Stimulated activated CD4-positive, alpha-beta T cell treated with anti-CD3 and anti-CD28 coated beads, Interleukin-2, amount 100 ng/mL, for 48 hours (primary cell): ENCODE measurements around the gene PNCK.
A peak's percentile ranks its signal among the peaks of the same experiment; 100 is the strongest.

Source experiments
- DNase-seq, 2 donors: peaks; one replicate each; pipeline ENCODE4 v3.0.0-alpha.2; 2020

Gene PNCK

GRCh38 chrX:153657161-153657560, 16.5 kb downstream of the PNCK start:
- no peak for DNase-seq

GRCh38 chrX:153653556-153653955, 20.1 kb downstream of the PNCK start:
- no peak for DNase-seq

GRCh38 chrX:153651540-153652079, 22.0 kb downstream of the PNCK start:
- no peak for DNase-seq

- no peak for DNase-seq
Observed at GRCh38 chrX:153650959-153651358, 22.7 kb downstream of the PNCK start.

GRCh38 chrX:153649915-153650782, 23.5 kb downstream of the PNCK start:
- DNase-seq, result no peak

- peak in 1 of 2 donors; percentile 30 for DNase-seq
Observed at GRCh38 chrX:153649178-153649914, 24.3 kb downstream of the PNCK start.

- DNase-seq, result no peak
Observed at GRCh38 chrX:153648358-153649177, 25.0 kb downstream of the PNCK start.

GRCh38 chrX:153647461-153648357, 25.9 kb downstream of the PNCK start:
- no peak for DNase-seq

GRCh38 chrX:153646620-153647373, 26.8 kb downstream of the PNCK start, which contains the start of gene DUSP9:
Gene DUSP9 (plus strand): TSS chrX:153647203. CDS start chrX:153647954, 751 bp downstream.
- DNase-seq, result no peak

GRCh38 chrX:153645921-153646488, 27.6 kb downstream of the PNCK start:
- DNase-seq, result no peak

- DNase-seq, result no peak
Observed at GRCh38 chrX:153645151-153645550, 28.5 kb downstream of the PNCK start.

GRCh38 chrX:153644356-153645125, 29.1 kb downstream of the PNCK start:
- DNase-seq, result no peak

GRCh38 chrX:153643431-153644351, 29.9 kb downstream of the PNCK start:
- DNase-seq, result no peak

- no peak for DNase-seq
Observed at GRCh38 chrX:153642655-153643430, 30.8 kb downstream of the PNCK start.

- DNase-seq, result no peak
Observed at GRCh38 chrX:153642051-153642654, 31.5 kb downstream of the PNCK start.

GRCh38 chrX:153641627-153642026, 32.0 kb downstream of the PNCK start:
- no peak for DNase-seq
